ENCODE results near the gene NFIX.

The NFIX gene

GRCh38 chr19:13135068-13136062 is 140.1 kb downstream of the NFIX start:
- FAIRE-seq (no peak), DNase-seq (ENCODE audit: insufficient read length, low spot score) (no peak)

GRCh38 chr19:13137290-13137794 is 142.1 kb downstream of the NFIX start:
- FAIRE-seq: no peak
- DNase-seq (ENCODE audit: insufficient read length, low spot score): no peak

GRCh38 chr19:13138171-13138915 is 143.1 kb downstream of the NFIX start:
- FAIRE-seq: peak; percentile 23
- DNase-seq (ENCODE audit: insufficient read length, low spot score): no peak

GRCh38 chr19:13138916-13139198 is 143.6 kb downstream of the NFIX start:
- FAIRE-seq: no peak
- DNase-seq (ENCODE audit: insufficient read length, low spot score): no peak

- no peak for FAIRE-seq
Measured at GRCh38 chr19:13139633-13140311, 144.5 kb downstream of the NFIX start.

GRCh38 chr19:13146763-13147563 is 151.7 kb downstream of the NFIX start:
- FAIRE-seq (no peak), DNase-seq (ENCODE audit: insufficient read length, low spot score) (no peak)

More at GRCh38 chr19:13139633-13140311, 144.5 kb downstream of the NFIX start:
- DNase-seq (ENCODE audit: insufficient read length, low spot score): no peak

All from HTR-8/SVneo (cell line).